HepG2 (cell line): ENCODE measurements around the gene PKNOX2. TPM values are rescaled to one million over a fixed set of nuclear protein-coding genes. Genes with fewer than 3 reads are reported as not detected.

Source experiments
- ATAC-seq: fragments of 200-7000 bp; cut with Tn5 transposase; 3 replicates; pipeline ENCODE4 v1.9.1; 2020; ENCODE audit warnings: mild to moderate bottlenecking, moderate library complexity
- BruUV-seq: library from RNA; stranded (reverse); fragments of 400-500 nt; replicated peaks from 2 replicates; lab custom pipeline; 2021; lab: Mats Ljungman, UMichigan
- CTCF ChIA-PET: fragments of 300-600 bp; formaldehyde crosslinking; extraction: SDS; loops from one replicate; lab custom pipeline; 2021; ENCODE audit warnings: low total read pairs, inconsistent platforms, low intra/inter-chr PET ratio; lab: Yijun Ruan, JAX
- POLR2A ChIA-PET: fragments of 350-600 bp; sonication (Branson Sonifier 250); formaldehyde crosslinking; loops from one replicate; lab custom pipeline; 2020; ENCODE audit warnings: antibody characterized with exemption, inconsistent platforms; lab: Yijun Ruan, JAX
- DNase-seq: peaks from one replicate; pipeline ENCODE4 v3.0.0-alpha.2; 2015; ENCODE audit warnings: low spot score
- FAIRE-seq: peaks from 3 replicates; lab custom pipeline; 2011; peaks lifted over from hg19 to GRCh38; lab: Jason Lieb, UNC
- H2AFZ ChIP-seq: one replicate; pipeline ENCODE4 v1.6.1; 2011; ENCODE audit warnings: low read length, inconsistent platforms
- H3K27ac ChIP-seq: fragments of 300-600 bp; 3 replicates; pipeline ENCODE4 v1.8.0; 2011; ENCODE audit warnings: mixed run types, mild to moderate bottlenecking, mixed read lengths, low read length, inconsistent platforms; ENCODE audit not compliant: insufficient read depth; ENCODE audit errors: extremely low read length
- H3K27me3 ChIP-seq, 2 experiments: fragments of 200-600 bp in 1 of 2; 2 replicates in 1 of 2; 3 replicates in 1 of 2; pipeline versions ENCODE4 v1.6.0 to v1.8.0; 2011; ENCODE audit warnings: low read length in 2 of 2, mild to moderate bottlenecking in 2 of 2, moderate library complexity in 2 of 2, inconsistent platforms in 1 of 2; ENCODE audit not compliant: insufficient read depth in 2 of 2, control insufficient read depth in 1 of 2
- H3K36me3 ChIP-seq, 2 experiments: fragments of 200-600 bp in 1 of 2; replicated peaks in 1 of 2; 2 replicates in 1 of 2; 3 replicates in 1 of 2; pipeline versions ENCODE4 v1.5.1 to v1.8.0; 2011; ENCODE audit warnings: low read length in 2 of 2, inconsistent platforms in 1 of 2; ENCODE audit not compliant: insufficient read depth in 2 of 2, control insufficient read depth in 1 of 2
- H3K4me1 ChIP-seq: 2 replicates; pipeline ENCODE4 v1.5.1; 2012; ENCODE audit warnings: low read length, inconsistent platforms; ENCODE audit not compliant: insufficient read depth
- H3K4me2 ChIP-seq: 2 replicates; pipeline ENCODE4 v1.6.0; 2011; ENCODE audit warnings: low read depth, low read length, inconsistent platforms
- H3K4me3 ChIP-seq, 3 experiments: fragments of 200-600 bp in 1 of 3; sonication (generic), shearing (Covaris generic) in 1 of 3; replicated peaks in 1 of 3; 2 replicates each; pipeline ENCODE4 v1.5.1; 2011 to 2016; ENCODE audit warnings: low read length in 3 of 3, inconsistent platforms in 2 of 3, low read depth in 2 of 3, mild to moderate bottlenecking in 2 of 3, control low read depth in 1 of 3, mixed read lengths in 1 of 3; ENCODE audit not compliant: insufficient read depth in 1 of 3
- H3K79me2 ChIP-seq: one replicate; pipeline ENCODE4 v1.6.1; 2011; ENCODE audit warnings: low read length, inconsistent platforms; ENCODE audit not compliant: insufficient read depth
- H3K9ac ChIP-seq: 2 replicates; pipeline ENCODE4 v1.6.0; 2011; ENCODE audit warnings: mild to moderate bottlenecking, low read depth, low read length, inconsistent platforms; ENCODE audit not compliant: insufficient read depth
- H3K9me3 ChIP-seq: 2 replicates; pipeline ENCODE4 v1.5.1; 2012; ENCODE audit warnings: mild to moderate bottlenecking, low read length
- H4K20me1 ChIP-seq: 2 replicates; pipeline ENCODE4 v1.6.0; 2011; ENCODE audit warnings: inconsistent platforms, mild to moderate bottlenecking, low read length, moderate library complexity; ENCODE audit not compliant: insufficient read depth
- ATF7-NPFF ChIP-seq: sonication (generic); formaldehyde crosslinking; IDR thresholded peaks from 2 replicates; pipeline ENCODE4 v1.8.1; 2023; ENCODE audit warnings: mild to moderate bottlenecking, low read depth, missing genetic modification reagents, moderate library complexity
- ISL2 ChIP-seq: sonication (generic); formaldehyde crosslinking; IDR thresholded peaks from 2 replicates; pipeline ENCODE4 v1.5.0; 2020; ENCODE audit warnings: missing genetic modification reagents
- MED8 ChIP-seq: sonication (generic); formaldehyde crosslinking; IDR thresholded peaks from 2 replicates; pipeline ENCODE4 v1.8.1; 2023; ENCODE audit warnings: mild to moderate bottlenecking, missing genetic modification reagents; ENCODE audit not compliant: insufficient replicate concordance
- MTA3 ChIP-seq: sonication (generic); formaldehyde crosslinking; IDR thresholded peaks from 2 replicates; pipeline ENCODE4 v1.4.0; 2020; ENCODE audit warnings: missing genetic modification reagents
- MYPOP ChIP-seq: sonication (generic); formaldehyde crosslinking; IDR thresholded peaks from 2 replicates; pipeline ENCODE4 v1.8.1; 2023; ENCODE audit warnings: mild to moderate bottlenecking, moderate library complexity, missing genetic modification reagents
- NFATC3 ChIP-seq: sonication (generic); formaldehyde crosslinking; IDR thresholded peaks from 2 replicates; pipeline ENCODE4 v1.5.1; 2020; ENCODE audit warnings: mild to moderate bottlenecking, missing genetic modification reagents
- SMYD3 ChIP-seq: sonication (generic); formaldehyde crosslinking; IDR thresholded peaks from 2 replicates; pipeline ENCODE4 v1.8.1; 2023; ENCODE audit warnings: mild to moderate bottlenecking, missing genetic modification reagents
- SUZ12 ChIP-seq: fragments of 150-350 bp; IDR thresholded peaks from 2 replicates; pipeline ENCODE4 v1.6.1; 2014; ENCODE audit warnings: low read depth, low read length
- XBP1 ChIP-seq: sonication (generic); formaldehyde crosslinking; IDR thresholded peaks from 2 replicates; pipeline ENCODE4 v1.5.0; 2020; ENCODE audit warnings: missing genetic modification reagents
- ZFP41 ChIP-seq: sonication (generic); formaldehyde crosslinking; IDR thresholded peaks from 2 replicates; pipeline ENCODE4 v1.4.0; 2020; ENCODE audit warnings: mild to moderate bottlenecking, missing genetic modification reagents, borderline replicate concordance
- ZNF143 ChIP-seq: sonication (generic); formaldehyde crosslinking; IDR thresholded peaks from 2 replicates; pipeline ENCODE4 v1.4.0; 2020; ENCODE audit warnings: missing genetic modification reagents
- ZNF264 ChIP-seq: sonication (generic); formaldehyde crosslinking; IDR thresholded peaks from 2 replicates; pipeline ENCODE4 v1.4.0; 2020; ENCODE audit warnings: missing genetic modification reagents
- ZNF737 ChIP-seq: sonication (generic); formaldehyde crosslinking; IDR thresholded peaks from 2 replicates; pipeline ENCODE4 v1.5.0; 2020; ENCODE audit warnings: missing genetic modification reagents, mild to moderate bottlenecking, borderline replicate concordance
- ZNF816 ChIP-seq: sonication (generic); formaldehyde crosslinking; IDR thresholded peaks from 2 replicates; pipeline ENCODE4 v1.8.0; 2022; ENCODE audit warnings: missing genetic modification reagents, mild to moderate bottlenecking, borderline replicate concordance
- ZSCAN5A ChIP-seq: sonication (generic); formaldehyde crosslinking; IDR thresholded peaks from 2 replicates; pipeline ENCODE4 v1.8.0; 2022; ENCODE audit warnings: mild to moderate bottlenecking, missing genetic modification reagents, borderline replicate concordance
- WGBS: methylation state at CpG from one replicate; pipeline ENCODE4 v1.1.6; 2017; ENCODE audit warnings: low lambda C conversion rate; 5-methylcytosine and 5-hydroxymethylcytosine counted together
- in situ Hi-C: cut with HindIII; loops from 2 replicates; pipeline ENCODE4 v1.10.0; 2017; ENCODE audit warnings: low pct_unique_long_range_greater_than_20kb; ENCODE audit not compliant: extremely low pct_ligation_motif_present
- intact Hi-C: fragments of 100-400 bp; cut with micrococcal nuclease; formaldehyde crosslinking; loops from one replicate; pipeline ENCODE4 v1.10.0; 2022; ENCODE audit not compliant: unreplicated experiment
- polyA plus RNA-seq, 8 experiments: library from polyadenylated mRNA; depleted of rRNA in 3 of 8; stranded (reverse) in 7 of 8; unstranded in 1 of 8; fragments of >200 nt; fragmentation: Illumina TruSeq in 4 of 8; extraction: Trizol in 4 of 8; gene quantifications; 2 replicates each; pipeline versions ENCODE4 v1.2.1 to v1.2.3, GENCODE V29; 2011 to 2016; ENCODE audit warnings: low read depth in 4 of 8, missing spikeins in 1 of 8, mixed read lengths in 1 of 8; ENCODE audit not compliant: insufficient read depth in 1 of 8
- total RNA-seq, 5 experiments: library from RNA; depleted of rRNA; stranded (reverse); fragments of >200 nt; fragmentation: Illumina TruSeq; extraction: Trizol; gene quantifications; 2 replicates each; pipeline ENCODE4 v1.2.3, GENCODE V29; 2016; ENCODE audit warnings: low read depth in 1 of 5

PKNOX2 gene
- total and polyA plus RNA-seq, 2 of the 13 experiments (the other 11 are each of a cell fraction or from before 2014, with no cell fraction given): not detected

GRCh38 chr11:125371431-125371935 is 206.9 kb downstream of the PKNOX2 start:
- H3K36me3 ChIP-seq: no peaks in the 10 kb centered on the region
- H3K79me2 ChIP-seq: no peaks in the 10 kb centered on the region
- no TSS peak for BruUV-seq
- TF ChIP-seq ZNF737 (CRISPR knock-in tag) (no peak), MED8 (CRISPR knock-in tag) (no peak), MYPOP (CRISPR knock-in tag) (no peak), ZNF264 (CRISPR knock-in tag) (no peak), SUZ12 (no peak), NFATC3 (no peak), MTA3 (CRISPR knock-in tag) (no peak)
- TF ChIP-seq, all 625 proteins: peak for 0
- in situ Hi-C loops (no loop called here), intact Hi-C loops (no loop called here)
- Histone ChIP-seq H3K4me2 (no peak overlapping the region), H3K4me3 (no peak overlapping the region), H3K4me1 (no peaks in the 10 kb centered on the region), H4K20me1 (no peaks in the 10 kb centered on the region), H3K27me3 (peaks cover 7 to 71% of the 10 kb centered on the region in 2 experiments; a peak in 3 of 5 replicates), H3K27ac (no peak overlapping the region), H3K9me3 (no peaks in the 10 kb centered on the region), H2AFZ (no peak overlapping the region), H3K9ac (no peak overlapping the region)
- FAIRE-seq (no peak), DNase-seq (no peak), ATAC-seq (no peak)
- WGBS: 18% methylated on average over 6 of the region's 11 CpGs
- ChIA-PET POLR2A (no interaction called here), CTCF (no interaction called here)

- in situ Hi-C loops (no loop called here), intact Hi-C loops (no loop called here)
- H3K36me3 ChIP-seq: no peaks in the 10 kb centered on the region
- peaks cover 7 to 74% of the 10 kb centered on the region in 2 experiments; a peak in 3 of 5 replicates for H3K27me3 ChIP-seq
- BruUV-seq: no TSS peak
- no peak overlapping the region for H3K4me2 ChIP-seq
- no peak overlapping the region for H2AFZ ChIP-seq
- FAIRE-seq (no peak), ATAC-seq (no peak), DNase-seq (no peak)
- H3K4me3 ChIP-seq: no peak overlapping the region
- no peak overlapping the region for H3K27ac ChIP-seq
- POLR2A ChIA-PET: no interaction called here
- no peaks in the 10 kb centered on the region for H4K20me1 ChIP-seq
- H3K9me3 ChIP-seq: no peaks in the 10 kb centered on the region
- H3K4me1 ChIP-seq: no peaks in the 10 kb centered on the region
- TF ChIP-seq ZFP41 (CRISPR knock-in tag) (no peak), SMYD3 (CRISPR knock-in tag) (no peak), XBP1 (CRISPR knock-in tag) (no peak), ZNF816 (CRISPR knock-in tag) (no peak), ISL2 (CRISPR knock-in tag) (no peak), ZSCAN5A (CRISPR knock-in tag) (no peak), ZNF143 (no peak), ATF7-NPFF (CRISPR knock-in tag) (no peak)
- no peaks in the 10 kb centered on the region for H3K79me2 ChIP-seq
- 17% methylated on average over 3 of the region's 14 CpGs for WGBS
- CTCF ChIA-PET: no interaction called here
- H3K9ac ChIP-seq: no peak overlapping the region
Measured at GRCh38 chr11:125372088-125372487, 207.5 kb downstream of the PKNOX2 start.
